Neural progenitor cell (in vitro differentiated cells): ENCODE results near the gene PROSER1. TPM values are rescaled to one million over a fixed set of nuclear protein-coding genes. Genes with fewer than 3 reads are reported as not detected.

ENCODE experiments used
- DNase-seq: peaks from one replicate; pipeline ENCODE4 v3.0.0-alpha.2; 2016; ENCODE audit warnings: low spot score
- H2AFZ ChIP-seq: fragments of 200-600 bp; sonication (generic); replicated peaks from 2 replicates; pipeline ENCODE4 v1.6.1; 2016; ENCODE audit warnings: antibody characterized with exemption
- H3F3A ChIP-seq: fragments of 200-600 bp; sonication (generic); 2 replicates; pipeline ENCODE4 v1.6.1; 2016; ENCODE audit warnings: antibody characterized with exemption, low read depth
- H3K27ac ChIP-seq: fragments of 200-600 bp; sonication (generic); 2 replicates; pipeline ENCODE4 v1.5.1; 2016; ENCODE audit warnings: mild to moderate bottlenecking
- H3K27me3 ChIP-seq: fragments of 200-600 bp; sonication (generic); 2 replicates; pipeline ENCODE4 v1.6.1; 2016; ENCODE audit warnings: mild to moderate bottlenecking, moderate library complexity
- H3K36me3 ChIP-seq: fragments of 200-600 bp; sonication (generic); 2 replicates; pipeline ENCODE4 v1.5.1; 2016
- H3K4me1 ChIP-seq: fragments of 200-600 bp; sonication (generic); 2 replicates; pipeline ENCODE4 v1.6.1; 2016; ENCODE audit warnings: mixed run types
- H3K4me2 ChIP-seq: fragments of 200-600 bp; sonication (generic); 2 replicates; pipeline ENCODE4 v1.6.1; 2016
- H3K4me3 ChIP-seq: fragments of 200-600 bp; sonication (generic); 2 replicates; pipeline ENCODE4 v1.5.1; 2016
- H3K79me2 ChIP-seq: fragments of 200-600 bp; sonication (generic); 2 replicates; pipeline ENCODE4 v1.6.1; 2016; ENCODE audit warnings: low read depth
- H3K9ac ChIP-seq: fragments of 200-600 bp; sonication (generic); 2 replicates; pipeline ENCODE4 v1.6.1; 2016
- H3K9me3 ChIP-seq: fragments of 200-600 bp; sonication (generic); 2 replicates; pipeline ENCODE4 v1.5.1; 2016; ENCODE audit warnings: low read depth
- H4K20me1 ChIP-seq: fragments of 200-600 bp; sonication (generic); 2 replicates; pipeline ENCODE4 v1.6.1; 2016; ENCODE audit warnings: low read depth
- H3K27ac Mint-ChIP-seq: 3 replicates; pipeline ENCODE4 v1.8.0; 2021; ENCODE audit warnings: mixed read lengths
- H3K27me3 Mint-ChIP-seq: 2 replicates; pipeline ENCODE4 v1.8.0; 2022; ENCODE audit warnings: low read depth, mild to moderate bottlenecking, inconsistent platforms, moderate library complexity, mixed read lengths; ENCODE audit not compliant: insufficient read depth
- H3K36me3 Mint-ChIP-seq: 3 replicates; pipeline ENCODE4 v1.8.0; 2021; ENCODE audit warnings: mixed read lengths
- H3K4me1 Mint-ChIP-seq: 3 replicates; pipeline ENCODE4 v1.8.0; 2021; ENCODE audit warnings: mixed read lengths
- H3K4me3 Mint-ChIP-seq: 3 replicates; pipeline ENCODE4 v1.8.0; 2021; ENCODE audit warnings: mild to moderate bottlenecking, moderate library complexity, mixed read lengths
- H3K9me3 Mint-ChIP-seq: 3 replicates; pipeline ENCODE4 v1.8.0; 2020; ENCODE audit warnings: mixed read lengths
- CTCF ChIP-seq: fragments of 200-600 bp; sonication (generic); IDR thresholded peaks from 2 replicates; pipeline ENCODE4 v1.5.1; 2017; ENCODE audit warnings: antibody characterized with exemption, mild to moderate bottlenecking
- EZH2 ChIP-seq: fragments of 200-600 bp; sonication (generic); IDR thresholded peaks from 2 replicates; pipeline ENCODE4 v1.6.1; 2017; ENCODE audit warnings: antibody characterized with exemption, mild to moderate bottlenecking, moderate library complexity
- EZH2phosphoT487 ChIP-seq: fragments of 200-600 bp; sonication (generic); IDR thresholded peaks from 2 replicates; pipeline ENCODE4 v1.6.1; 2017; ENCODE audit warnings: antibody characterized with exemption
- total RNA-seq: library from RNA; depleted of rRNA; stranded (reverse); fragments of >200 nt; gene quantifications from 2 replicates; pipeline ENCODE4 v1.2.3, GENCODE V29; 2015; ENCODE audit warnings: low replicate concordance

The PROSER1 gene
- total RNA-seq, 1 donor from 2014 or later = 72.0 TPM

- Mint-ChIP-seq H3K27ac (no peak overlapping the region), H3K4me1 (no peaks in the 10 kb centered on the region), H3K9me3 (no peaks in the 10 kb centered on the region), H3K36me3 (no peaks in the 10 kb centered on the region), H3K4me3 (no peak overlapping the region), H3K27me3 (no peaks in the 10 kb centered on the region)
- peaks cover 6% of the 10 kb centered on the region for H3K4me1 ChIP-seq
- no peaks in the 10 kb centered on the region for H3K9me3 ChIP-seq
- no peak overlapping the region for H3K4me3 ChIP-seq
- no peaks in the 10 kb centered on the region for H3K27me3 ChIP-seq
- no peak overlapping the region for H3K27ac ChIP-seq
- no peak overlapping the region for H3K9ac ChIP-seq
- H3K79me2 ChIP-seq = no peaks in the 10 kb centered on the region
- no peak for TF ChIP-seq CTCF
- TF ChIP-seq EZH2 = no peak
- no peak for TF ChIP-seq EZH2phosphoT487
- H2AFZ ChIP-seq = no peak overlapping the region
- H3K4me2 ChIP-seq = no peak overlapping the region
- no peaks in the 10 kb centered on the region for H3K36me3 ChIP-seq
- DNase-seq = no peak
- H4K20me1 ChIP-seq = no peaks in the 10 kb centered on the region
- peaks cover 4% of the 10 kb centered on the region for H3F3A ChIP-seq
Observed at GRCh38 chr13:38967446-38967845, 70.4 kb downstream of the PROSER1 start.

DNA sequence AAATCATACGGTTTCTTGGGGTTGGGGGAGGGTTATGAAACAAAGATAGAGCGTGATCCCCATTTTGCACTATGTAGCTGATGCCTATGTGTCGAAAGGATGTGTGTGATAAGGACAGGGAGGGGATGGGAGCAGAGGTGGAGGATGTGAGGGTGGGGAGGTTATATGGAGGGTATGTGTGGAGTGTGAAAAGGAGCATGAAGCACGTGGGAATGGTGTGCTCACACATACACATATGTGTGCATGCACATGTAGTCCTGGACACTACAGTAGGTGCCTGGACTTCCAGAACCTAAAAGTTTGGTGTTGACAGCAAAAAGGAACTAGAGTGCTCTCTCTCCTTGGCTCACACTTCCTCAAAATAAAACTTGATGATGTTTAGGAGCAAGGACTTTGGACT lies 72.6 kb downstream of the PROSER1 start:
- Histone ChIP-seq H4K20me1 (no peaks in the 10 kb centered on the region), H3K36me3 (no peaks in the 10 kb centered on the region), H3K27me3 (no peaks in the 10 kb centered on the region), H3K27ac (no peak overlapping the region), H3K4me1 (peaks cover 6% of the 10 kb centered on the region), H3K9ac (no peak overlapping the region), H2AFZ (no peak overlapping the region), H3K9me3 (no peaks in the 10 kb centered on the region), H3K4me2 (no peak overlapping the region), H3K79me2 (no peaks in the 10 kb centered on the region), H3K4me3 (no peak overlapping the region), H3F3A (no peaks in the 10 kb centered on the region)
- Mint-ChIP-seq H3K27ac (no peak overlapping the region), H3K36me3 (no peaks in the 10 kb centered on the region), H3K9me3 (peaks cover 4% of the 10 kb centered on the region), H3K4me1 (no peaks in the 10 kb centered on the region), H3K27me3 (no peaks in the 10 kb centered on the region), H3K4me3 (no peak overlapping the region)
- no peak for DNase-seq
- TF ChIP-seq CTCF = no peak
- no peak for TF ChIP-seq EZH2phosphoT487
- no peak for TF ChIP-seq EZH2

DNA sequence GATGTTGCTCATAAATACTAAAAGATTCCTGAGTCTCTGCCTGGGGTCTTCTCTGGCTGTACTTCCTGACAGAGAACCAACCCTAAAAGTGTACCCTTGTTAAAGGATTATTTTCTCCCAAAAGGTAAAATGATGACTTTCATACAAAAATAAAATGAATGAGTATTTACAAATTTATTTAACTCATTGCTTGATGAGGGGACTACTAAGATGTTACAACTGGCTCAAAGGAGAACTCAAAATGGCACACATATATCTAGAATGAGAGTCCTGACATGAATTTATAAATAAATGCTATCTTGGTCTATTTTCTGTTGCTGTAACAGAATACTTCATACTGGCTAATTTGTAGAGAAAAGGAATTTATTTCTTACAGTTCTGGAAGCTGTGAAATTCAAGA lies 77.7 kb downstream of the PROSER1 start:
- H3K27me3 Mint-ChIP-seq = no peaks in the 10 kb centered on the region

More for the DNA sequence above, 77.7 kb downstream of the PROSER1 start:
- Histone ChIP-seq H3K79me2 (no peaks in the 10 kb centered on the region), H3K4me2 (no peak overlapping the region), H3F3A (no peaks in the 10 kb centered on the region), H3K4me3 (no peak overlapping the region), H3K9ac (no peak overlapping the region), H3K4me1 (peaks cover 6% of the 10 kb centered on the region), H3K36me3 (no peaks in the 10 kb centered on the region), H2AFZ (no peak overlapping the region), H3K27ac (no peak overlapping the region), H4K20me1 (no peaks in the 10 kb centered on the region), H3K27me3 (no peaks in the 10 kb centered on the region), H3K9me3 (no peaks in the 10 kb centered on the region)
- Mint-ChIP-seq H3K36me3 (no peaks in the 10 kb centered on the region), H3K27ac (no peak overlapping the region), H3K4me3 (no peak overlapping the region), H3K9me3 (peaks cover 10% of the 10 kb centered on the region), H3K4me1 (no peaks in the 10 kb centered on the region)
- no peak for TF ChIP-seq EZH2
- TF ChIP-seq CTCF = no peak
- no peak for TF ChIP-seq EZH2phosphoT487
- DNase-seq = no peak

Other genes with a start within 250 kb of the PROSER1 start
- gene STOML3, start 47.3 kb downstream of the PROSER1 start, total RNA-seq = 0.21 and 0.28 TPM in 2 replicates
- 29.0 and 42.5 TPM in 2 replicates for gene NHLRC3, start 367 bp upstream of the PROSER1 start, total RNA-seq